GM12872 (cell line): ENCODE results near the gene CDC42SE1.
A peak's percentile ranks its signal among the peaks of the same experiment; 100 is the strongest.

Experiments
- CTCF ChIP-seq: IDR thresholded peaks from 3 replicates; pipeline ENCODE4 v1.5.1; 2011; ENCODE audit warnings: low read depth, mild to moderate bottlenecking, low read length, moderate library complexity; ENCODE audit not compliant: insufficient read depth

The CDC42SE1 gene

DNA sequence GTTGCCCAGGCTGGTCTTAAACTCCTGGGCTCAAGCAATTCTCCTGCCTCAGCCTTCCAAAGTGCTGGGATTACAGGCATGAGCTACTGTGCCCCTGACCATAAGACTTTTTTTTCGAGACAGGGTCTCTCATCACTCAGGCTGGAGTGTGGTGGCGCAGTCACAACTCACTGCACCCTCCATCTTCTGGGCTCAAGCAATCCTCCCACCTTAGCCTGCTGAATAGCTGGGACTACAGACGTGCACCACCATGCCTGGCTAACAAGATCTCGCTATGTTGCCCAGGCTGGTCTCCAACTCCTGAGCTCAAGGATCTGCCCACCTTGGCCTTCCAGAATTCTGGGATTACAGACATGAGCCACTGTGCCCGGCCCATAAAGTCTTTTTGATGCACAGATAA lies 10.0 kb downstream of the CDC42SE1 start:
- no peak for TF ChIP-seq CTCF

GRCh38 chr1:151048645-151049032 lies 10.8 kb downstream of the CDC42SE1 start:
- TF ChIP-seq CTCF = no peak

DNA sequence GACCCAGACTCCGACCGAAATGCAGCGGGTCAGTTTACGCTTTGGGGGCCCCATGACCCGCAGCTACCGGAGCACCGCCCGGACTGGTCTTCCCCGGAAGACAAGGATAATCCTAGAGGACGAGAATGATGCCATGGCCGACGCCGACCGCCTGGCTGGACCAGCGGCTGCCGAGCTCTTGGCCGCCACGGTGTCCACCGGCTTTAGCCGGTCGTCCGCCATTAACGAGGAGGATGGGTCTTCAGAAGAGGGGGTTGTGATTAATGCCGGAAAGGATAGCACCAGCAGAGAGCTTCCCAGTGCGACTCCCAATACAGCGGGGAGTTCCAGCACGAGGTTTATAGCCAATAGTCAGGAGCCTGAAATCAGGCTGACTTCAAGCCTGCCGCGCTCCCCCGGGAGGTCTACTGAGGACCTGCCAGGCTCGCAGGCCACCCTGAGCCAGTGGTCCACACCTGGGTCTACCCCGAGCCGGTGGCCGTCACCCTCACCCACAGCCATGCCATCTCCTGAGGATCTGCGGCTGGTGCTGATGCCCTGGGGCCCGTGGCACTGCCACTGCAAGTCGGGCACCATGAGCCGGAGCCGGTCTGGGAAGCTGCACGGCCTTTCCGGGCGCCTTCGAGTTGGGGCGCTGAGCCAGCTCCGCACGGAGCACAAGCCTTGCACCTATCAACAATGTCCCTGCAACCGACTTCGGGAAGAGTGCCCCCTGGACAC lies 11.3 kb downstream of the CDC42SE1 start:
- TF ChIP-seq CTCF = peak; percentile 71

GRCh38 chr1:151047591-151047924 lies 11.9 kb downstream of the CDC42SE1 start, which contains the start of gene C1orf56:
Gene C1orf56 (plus strand): TSS chr1:151047751. CDS start chr1:151047848, 97 bp downstream.
- no peak for TF ChIP-seq CTCF

DNA sequence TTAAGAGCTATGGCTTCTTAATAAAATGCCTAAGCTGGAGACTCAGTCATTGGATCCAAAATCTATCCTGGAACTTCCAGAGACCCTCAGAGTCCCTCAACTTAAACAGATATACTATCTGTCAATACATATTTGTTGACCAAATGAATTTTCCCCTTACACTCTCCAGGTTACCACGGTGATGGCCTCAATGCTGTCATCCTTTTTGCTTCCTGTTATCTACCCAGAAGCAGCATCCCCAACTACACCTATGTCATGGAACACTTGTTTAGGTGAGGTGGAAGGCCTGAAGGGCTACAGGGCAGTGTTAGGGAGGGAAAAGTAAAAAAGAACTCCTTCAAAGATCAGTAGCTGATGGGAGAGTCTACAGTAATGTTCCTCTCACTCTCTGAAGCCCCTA lies 16.3 kb downstream of the CDC42SE1 start:
- no peak for TF ChIP-seq CTCF

DNA sequence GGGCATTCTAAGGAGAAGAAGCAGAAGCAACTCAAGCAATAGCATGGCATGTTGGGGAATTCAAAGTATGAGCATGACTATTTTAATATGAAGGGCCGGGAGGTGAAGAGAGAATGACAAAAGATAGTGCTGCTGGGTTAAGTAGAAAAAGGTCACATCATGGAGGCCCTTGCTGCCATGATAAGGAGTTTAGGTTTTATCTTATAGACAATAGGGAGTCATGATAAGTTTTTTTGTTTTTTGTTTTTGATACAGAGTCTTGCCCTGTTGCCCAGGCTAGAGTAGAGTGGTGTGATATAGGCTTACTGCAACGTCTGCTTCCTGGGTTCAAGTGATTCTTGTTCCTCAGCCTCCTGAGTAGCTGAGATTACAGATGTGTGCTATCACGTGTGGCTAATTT lies 19.9 kb downstream of the CDC42SE1 start:
- TF ChIP-seq CTCF = no peak

- TF ChIP-seq CTCF = no peak
Observed at GRCh38 chr1:151037032-151037431, 22.4 kb downstream of the CDC42SE1 start.

DNA sequence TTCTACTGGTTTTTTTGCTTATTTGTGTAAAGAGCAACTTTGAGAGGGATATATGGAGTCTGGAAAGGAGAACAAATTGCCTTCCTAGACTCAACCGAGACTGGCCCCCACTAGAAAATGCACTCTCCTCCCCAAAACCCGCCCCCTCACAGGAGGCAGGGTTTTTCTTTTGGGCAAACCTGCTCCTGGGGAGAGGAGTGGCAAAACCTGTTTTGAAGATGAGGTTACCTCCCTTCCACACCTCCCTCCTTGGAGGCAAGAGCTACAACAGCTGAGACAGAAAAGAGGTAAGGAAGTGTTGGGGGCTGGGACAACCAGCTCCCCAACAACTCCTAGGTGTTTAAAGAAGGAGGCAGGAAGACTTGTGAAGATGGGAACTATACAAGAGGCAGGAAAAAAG lies 23.1 kb downstream of the CDC42SE1 start, which contains the start of gene BNIPL:
TSS of gene BNIPL (plus strand) at position 231 of the 400 bp plus-strand sequence. CDS start at position 371, 140 bp downstream.
- TF ChIP-seq CTCF = no peak
